HepG2 (cell line): ENCODE measurements around the gene ASH1L. TPM values are rescaled to one million over a fixed set of nuclear protein-coding genes. Genes with fewer than 3 reads are reported as not detected.

Source experiments
- CSRNP1 ChIP-seq: sonication (generic); formaldehyde crosslinking; IDR thresholded peaks from 2 replicates; pipeline ENCODE4 v1.8.1; 2023; ENCODE audit warnings: mild to moderate bottlenecking, missing genetic modification reagents
- GRHL1 ChIP-seq: sonication (generic); formaldehyde crosslinking; conservative IDR thresholded peaks from 2 replicates; pipeline ENCODE4 v1.8.0; 2022; ENCODE audit warnings: missing genetic modification reagents
- HDAC1 ChIP-seq: sonication (generic); formaldehyde crosslinking; IDR thresholded peaks from 2 replicates; pipeline ENCODE4 v1.5.1; 2020; ENCODE audit warnings: mild to moderate bottlenecking, missing genetic modification reagents
- KLF16 ChIP-seq, 2 experiments: sonication (generic) in 1 of 2; formaldehyde crosslinking in 1 of 2; IDR thresholded peaks; 2 replicates each; pipeline versions ENCODE4 v1.6.1 to v1.8.0; 2016 to 2023; ENCODE audit warnings: missing genetic modification reagents in 2 of 2, missing compliant biosample characterization in 1 of 2
- NFIC ChIP-seq: IDR thresholded peaks from 2 replicates; pipeline ENCODE4 v1.6.1; 2012; ENCODE audit warnings: mild to moderate bottlenecking, low read length, inconsistent platforms
- NFKB2 ChIP-seq: sonication (generic); formaldehyde crosslinking; IDR thresholded peaks from 2 replicates; pipeline ENCODE4 v1.4.0; 2020; ENCODE audit warnings: missing genetic modification reagents, borderline replicate concordance
- NKX3-1 ChIP-seq: sonication (generic); formaldehyde crosslinking; IDR thresholded peaks from 2 replicates; pipeline ENCODE4 v1.5.0; 2020; ENCODE audit warnings: missing genetic modification reagents
- NONO ChIP-seq, 2 experiments: fragments of 450-650 bp in 1 of 2; sonication (generic) in 1 of 2; formaldehyde crosslinking in 1 of 2; IDR thresholded peaks in 1 of 2; conservative IDR thresholded peaks in 1 of 2; 2 replicates each; pipeline versions ENCODE4 v1.6.1 to v1.8.0; 2017 to 2022; ENCODE audit warnings: mild to moderate bottlenecking in 1 of 2, missing genetic modification reagents in 1 of 2, moderate library complexity in 1 of 2
- PTBP1 ChIP-seq: fragments of 200-400 bp; formaldehyde crosslinking; IDR thresholded peaks from 2 replicates; pipeline ENCODE4 v1.6.1; 2018; ENCODE audit warnings: low read length, low read depth; ENCODE audit not compliant: poor library complexity, severe bottlenecking
- SP4 ChIP-seq: sonication (generic); formaldehyde crosslinking; IDR thresholded peaks from 2 replicates; pipeline ENCODE4 v1.8.1; 2023; ENCODE audit warnings: mild to moderate bottlenecking, missing genetic modification reagents
- SRF ChIP-seq: IDR thresholded peaks from 2 replicates; pipeline ENCODE4 v1.6.1; 2011; ENCODE audit warnings: mild to moderate bottlenecking, low read depth, low read length, moderate library complexity
- TFDP1 ChIP-seq: IDR thresholded peaks from 2 replicates; pipeline ENCODE4 v1.6.1; 2016; ENCODE audit warnings: missing compliant biosample characterization, missing genetic modification reagents, borderline replicate concordance
- YY1 ChIP-seq: IDR thresholded peaks from 2 replicates; pipeline ENCODE4 v1.6.1; 2011; ENCODE audit warnings: low read length, low read depth, moderate library complexity, mild to moderate bottlenecking; ENCODE audit not compliant: insufficient read depth, insufficient replicate concordance
- ZFP36L1 ChIP-seq: sonication (generic); formaldehyde crosslinking; IDR thresholded peaks from 2 replicates; pipeline ENCODE4 v1.8.0; 2022; ENCODE audit warnings: mild to moderate bottlenecking, missing genetic modification reagents, moderate library complexity
- ZFP90 ChIP-seq: sonication (generic); formaldehyde crosslinking; IDR thresholded peaks from 2 replicates; pipeline ENCODE4 v1.8.0; 2022; ENCODE audit warnings: missing genetic modification reagents, mild to moderate bottlenecking, inconsistent platforms, borderline replicate concordance
- ZKSCAN8 ChIP-seq: IDR thresholded peaks from 2 replicates; pipeline ENCODE4 v1.6.1; 2016; ENCODE audit warnings: borderline replicate concordance, missing genetic modification reagents, missing compliant biosample characterization
- ZNF563 ChIP-seq: sonication (generic); formaldehyde crosslinking; IDR thresholded peaks from 2 replicates; pipeline ENCODE4 v1.8.0; 2022; ENCODE audit warnings: mild to moderate bottlenecking, moderate library complexity, missing genetic modification reagents
- ZNF850 ChIP-seq: sonication (generic); formaldehyde crosslinking; conservative IDR thresholded peaks from 2 replicates; pipeline ENCODE4 v1.9.0; 2021; ENCODE audit warnings: mild to moderate bottlenecking, missing genetic modification reagents
- ZSCAN20 ChIP-seq: sonication (generic); formaldehyde crosslinking; IDR thresholded peaks from 2 replicates; pipeline ENCODE4 v1.4.0; 2020; ENCODE audit warnings: missing genetic modification reagents, mild to moderate bottlenecking, borderline replicate concordance
- polyA plus RNA-seq, 8 experiments: library from polyadenylated mRNA; depleted of rRNA in 3 of 8; stranded (reverse) in 7 of 8; unstranded in 1 of 8; fragments of >200 nt; fragmentation: Illumina TruSeq in 4 of 8; extraction: Trizol in 4 of 8; gene quantifications; 2 replicates each; pipeline versions ENCODE4 v1.2.1 to v1.2.3, GENCODE V29; 2011 to 2016; ENCODE audit warnings: low read depth in 4 of 8, missing spikeins in 1 of 8, mixed read lengths in 1 of 8; ENCODE audit not compliant: insufficient read depth in 1 of 8
- total RNA-seq, 5 experiments: library from RNA; depleted of rRNA; stranded (reverse); fragments of >200 nt; fragmentation: Illumina TruSeq; extraction: Trizol; gene quantifications; 2 replicates each; pipeline ENCODE4 v1.2.3, GENCODE V29; 2016; ENCODE audit warnings: low read depth in 1 of 5
- TF ChIP-seq, protein P1 (sequence below): sonication (generic); formaldehyde crosslinking; IDR thresholded peaks from 2 replicates; pipeline ENCODE4 v1.4.0; 2020; ENCODE audit warnings: missing genetic modification reagents
- TF ChIP-seq, protein P2 (sequence below): sonication (generic); formaldehyde crosslinking; IDR thresholded peaks from 2 replicates; pipeline ENCODE4 v1.8.0; 2023; ENCODE audit warnings: mild to moderate bottlenecking, missing genetic modification reagents

Gene ASH1L
- total and polyA plus RNA-seq, 2 of the 13 experiments (the other 11 are each of a cell fraction or from before 2014, with no cell fraction given), result 10.2 to 15.3 TPM

DNA sequence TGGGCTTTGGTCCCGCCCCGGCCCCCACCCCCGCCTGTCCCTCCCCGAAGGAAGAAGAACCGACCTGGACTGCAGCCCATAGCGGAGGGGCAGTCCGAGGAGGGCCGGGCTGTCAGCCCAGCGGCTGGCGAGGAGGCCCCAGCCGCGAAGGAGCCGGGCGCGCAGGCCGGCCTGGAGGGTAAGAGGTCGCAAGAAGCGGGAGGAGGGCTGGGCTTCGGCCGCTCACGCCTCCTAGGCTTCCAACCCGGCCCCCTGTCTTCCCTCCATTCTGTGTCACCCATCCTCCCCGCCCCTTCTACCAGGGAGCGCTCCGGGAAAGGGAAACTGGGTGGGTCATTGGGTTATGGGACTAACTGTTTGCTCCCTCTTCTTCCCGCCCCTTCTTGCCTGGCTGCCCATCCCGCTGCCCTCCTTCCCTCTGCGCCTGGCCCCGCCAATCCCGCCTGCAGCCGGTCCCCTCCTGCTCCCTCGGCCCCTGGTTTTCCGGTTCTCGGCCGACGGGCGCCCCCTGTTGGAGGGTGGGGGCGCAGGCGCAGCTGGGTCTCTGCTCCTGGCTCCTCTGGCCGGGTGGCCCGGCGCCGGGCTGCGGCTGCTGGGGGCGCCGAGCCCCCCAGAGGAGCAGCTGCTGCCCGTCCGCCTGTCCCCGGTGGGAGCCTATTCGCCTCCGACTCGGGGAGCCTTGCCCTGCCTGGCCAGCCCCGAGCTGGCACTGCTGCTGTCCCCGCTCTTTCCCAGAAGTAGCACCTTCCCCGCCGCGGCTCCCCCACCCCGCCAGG is 239.5 kb downstream of the ASH1L start (continued):
- no peak for TF ChIP-seq ZFP36L1 (CRISPR knock-in tag)
- TF ChIP-seq HDAC1 (CRISPR knock-in tag), result peak; percentile 76
- 0 out of 2 replicates have a peak, but pooled peaks have one; percentile 18 for TF ChIP-seq CSRNP1 (CRISPR knock-in tag)
- no peak for TF ChIP-seq NFIC
- peak; percentile 79 for TF ChIP-seq TFDP1 (CRISPR knock-in tag)
- TF ChIP-seq NFKB2 (CRISPR knock-in tag), result no peak; the same call in 1 of the 2 replicates
- TF ChIP-seq ZKSCAN8, result 0 out of 2 replicates have a peak, but pooled peaks have one; percentile 38
- no peak for TF ChIP-seq PTBP1
- TF ChIP-seq GRHL1 (CRISPR knock-in tag), result no peak
- no peak for TF ChIP-seq NKX3-1 (CRISPR knock-in tag)
- peak; percentile 15 for TF ChIP-seq YY1
- peak; percentile 17; the same call in 1 of the 2 replicates for TF ChIP-seq SRF
- TF ChIP-seq, protein P1, sequence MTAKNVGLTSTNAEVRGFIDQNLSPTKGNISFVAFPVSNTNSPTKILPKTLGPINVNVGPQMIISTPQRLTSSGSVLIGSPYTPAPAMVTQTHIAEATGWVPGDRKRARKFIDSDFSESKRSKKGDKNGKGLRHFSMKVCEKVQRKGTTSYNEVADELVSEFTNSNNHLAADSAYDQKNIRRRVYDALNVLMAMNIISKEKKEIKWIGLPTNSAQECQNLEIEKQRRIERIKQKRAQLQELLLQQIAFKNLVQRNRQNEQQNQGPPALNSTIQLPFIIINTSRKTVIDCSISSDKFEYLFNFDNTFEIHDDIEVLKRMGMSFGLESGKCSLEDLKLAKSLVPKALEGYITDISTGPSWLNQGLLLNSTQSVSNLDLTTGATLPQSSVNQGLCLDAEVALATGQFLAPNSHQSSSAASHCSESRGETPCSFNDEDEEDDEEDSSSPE, result peak; percentile 75
- 0 out of 2 replicates have a peak, but pooled peaks have one; percentile 53 for TF ChIP-seq ZNF850 (CRISPR knock-in tag)
- TF ChIP-seq, protein P2, sequence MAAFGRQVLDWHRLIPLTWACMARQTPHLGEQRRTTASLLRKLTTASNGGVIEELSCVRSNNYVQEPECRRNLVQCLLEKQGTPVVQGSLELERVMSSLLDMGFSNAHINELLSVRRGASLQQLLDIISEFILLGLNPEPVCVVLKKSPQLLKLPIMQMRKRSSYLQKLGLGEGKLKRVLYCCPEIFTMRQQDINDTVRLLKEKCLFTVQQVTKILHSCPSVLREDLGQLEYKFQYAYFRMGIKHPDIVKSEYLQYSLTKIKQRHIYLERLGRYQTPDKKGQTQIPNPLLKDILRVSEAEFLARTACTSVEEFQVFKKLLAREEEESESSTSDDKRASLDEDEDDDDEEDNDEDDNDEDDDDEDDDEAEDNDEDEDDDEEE, result 0 out of 2 replicates have a peak, but pooled peaks have one; percentile 33
- peak in 1 of 2 experiments; percentile 85; a peak in 1 of 4 replicates for TF ChIP-seq KLF16 (CRISPR knock-in tag; IDR thresholded peaks at IDR 0.05)
- TF ChIP-seq ZSCAN20, result 0 out of 2 replicates have a peak, but pooled peaks have one; percentile 24
- TF ChIP-seq NONO (IDR thresholded peaks at IDR 0.05), result no peak
- TF ChIP-seq NONO (CRISPR knock-in tag; conservative IDR thresholded peaks at IDR 0.05), result peak; percentile 81
- peak; percentile 72; the same call in 1 of the 2 replicates for TF ChIP-seq ZFP90
- peak; percentile 19; the same call in 1 of the 2 replicates for TF ChIP-seq SP4 (CRISPR knock-in tag)
- TF ChIP-seq ZNF563, result 0 out of 2 replicates have a peak, but pooled peaks have one; percentile 28
